Anterior cingulate cortex (tissue), 58 donors: ENCODE measurements around the gene PLPPR2.
"Not testable (repeated sequence)": the region's sequence is repeated elsewhere in the genome, so short reads cannot be mapped to it uniquely, and the experiment has no call there.

ENCODE experiments used
- DNase-seq, 58 donors: peaks; one replicate each; lab custom pipeline; 2025; lab: John Stamatoyannopoulos, UW

PLPPR2 gene

DNA sequence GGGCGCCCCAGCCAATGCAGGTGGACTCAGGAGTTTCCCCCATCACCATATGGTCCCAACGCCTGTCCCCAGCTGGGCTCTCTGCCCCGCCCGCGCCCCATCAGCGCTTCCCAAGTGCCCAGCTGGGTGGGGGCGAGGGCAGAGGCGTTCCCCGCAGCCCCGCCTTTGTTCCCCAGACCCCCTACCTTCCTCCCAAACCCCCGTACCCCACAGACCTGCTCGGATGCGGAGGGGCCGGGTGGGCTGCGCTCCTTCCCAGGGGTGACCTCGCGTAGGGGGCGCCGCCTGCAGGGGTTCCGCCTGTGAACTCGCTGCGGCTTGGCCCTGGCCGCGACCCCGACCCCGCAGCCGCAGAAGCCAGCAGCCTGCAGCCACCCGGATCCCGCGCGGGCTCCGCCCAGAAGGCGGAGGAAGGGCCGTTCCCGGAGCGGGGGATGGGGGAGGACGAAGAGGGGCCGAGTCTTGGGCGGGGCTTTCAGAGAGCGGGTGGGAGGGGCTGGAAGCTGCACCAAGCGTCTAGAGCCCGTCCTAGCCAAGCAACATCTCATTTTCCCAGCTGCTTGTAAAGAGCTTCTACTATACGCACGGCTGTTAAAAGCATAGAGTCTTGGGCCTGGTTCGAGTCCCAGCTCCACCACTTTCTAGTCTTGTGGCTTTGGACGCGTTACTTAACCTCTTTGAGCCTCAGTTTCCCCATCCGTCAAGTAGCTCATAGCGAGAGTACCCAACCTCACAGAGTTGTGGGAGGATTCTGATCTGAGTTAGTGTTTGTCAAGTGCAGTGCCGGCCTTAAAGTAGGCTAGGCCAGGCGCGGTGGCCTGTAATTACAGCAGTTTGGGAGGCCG, 15.8 kb upstream of the PLPPR2 start, which contains the start of gene RAB3D:
TSS of gene RAB3D (minus strand) at position 404 of the 845 bp plus-strand sequence. CDS start 2,258 bp downstream, outside the sequence.
- peak in 57 of 58 donors; percentile 42 to 93 (median 81) for DNase-seq

DNA sequence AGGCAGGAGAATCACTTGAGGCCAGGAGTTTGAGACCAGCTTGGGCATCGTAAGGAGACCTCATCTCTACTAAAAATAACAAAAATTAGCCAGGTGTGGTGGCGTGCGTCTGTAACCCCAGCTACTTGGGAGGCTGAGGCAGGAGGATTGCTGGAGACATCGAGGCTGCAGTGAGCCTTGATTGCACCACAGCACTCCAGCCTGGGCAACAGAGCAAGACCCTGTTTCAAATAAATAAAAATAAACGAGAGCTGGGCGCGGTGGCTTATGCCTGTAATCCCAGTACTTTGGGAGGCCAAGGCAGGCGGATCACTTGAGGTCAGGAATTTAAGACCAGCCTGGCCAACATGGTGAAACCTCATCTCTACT, 15.1 kb upstream of the PLPPR2 start:
- not testable (repeated sequence) for DNase-seq

DNA sequence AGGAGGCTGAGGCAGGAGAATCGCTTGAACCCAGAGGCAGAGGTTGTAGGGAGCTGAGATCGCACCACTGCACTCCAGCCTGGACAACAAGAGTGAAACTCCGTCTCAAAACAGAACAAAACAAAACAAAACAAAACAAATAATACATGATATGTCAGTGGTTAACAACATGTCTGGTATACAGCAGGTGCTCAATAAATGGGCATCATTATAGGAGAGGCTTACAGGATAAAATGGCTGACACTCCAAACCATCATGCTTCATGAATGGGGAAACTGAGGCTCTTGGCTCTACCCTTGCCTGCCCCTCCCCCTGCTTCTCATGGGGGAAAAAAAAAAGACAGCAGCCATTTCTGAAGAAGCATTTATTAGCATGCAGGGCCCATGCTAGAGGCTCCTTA, 12.8 kb upstream of the PLPPR2 start:
- DNase-seq = no peak

DNA sequence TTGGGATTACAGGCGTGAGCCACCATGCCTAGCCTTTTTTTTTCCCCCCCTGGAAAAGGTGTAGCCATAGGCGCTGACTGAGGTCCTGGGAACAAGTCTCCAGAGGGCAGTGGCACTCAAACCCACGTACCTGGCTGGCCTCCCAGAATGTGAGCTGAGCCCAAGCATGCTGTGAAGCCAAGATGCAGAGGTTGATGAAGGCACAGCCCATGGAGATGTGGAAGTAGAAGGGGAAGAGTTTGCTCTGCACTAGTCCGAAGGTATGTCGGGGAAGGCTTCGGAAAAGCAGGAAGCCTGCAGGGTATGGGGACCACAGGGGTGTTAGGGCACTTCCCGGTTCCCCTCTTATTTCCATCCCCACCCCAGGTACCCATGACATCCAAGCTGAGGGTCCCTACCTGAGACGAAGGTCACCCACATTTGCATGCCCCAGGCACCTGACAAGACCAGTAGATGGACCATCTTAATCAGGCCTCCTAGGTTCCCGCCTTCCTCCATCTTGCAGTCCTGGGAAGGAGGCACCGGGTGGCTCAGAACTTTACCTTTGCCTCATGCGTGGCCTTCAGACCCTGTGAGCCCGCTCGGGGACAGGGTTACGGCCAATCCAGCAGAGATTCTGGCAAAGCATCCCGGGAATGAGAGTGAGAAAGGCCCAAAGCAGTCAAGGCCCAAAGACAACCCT, 10.0 kb upstream of the PLPPR2 start:
- peak in 3 of 58 donors; percentile 7 to 12 (median 8) for DNase-seq

DNA sequence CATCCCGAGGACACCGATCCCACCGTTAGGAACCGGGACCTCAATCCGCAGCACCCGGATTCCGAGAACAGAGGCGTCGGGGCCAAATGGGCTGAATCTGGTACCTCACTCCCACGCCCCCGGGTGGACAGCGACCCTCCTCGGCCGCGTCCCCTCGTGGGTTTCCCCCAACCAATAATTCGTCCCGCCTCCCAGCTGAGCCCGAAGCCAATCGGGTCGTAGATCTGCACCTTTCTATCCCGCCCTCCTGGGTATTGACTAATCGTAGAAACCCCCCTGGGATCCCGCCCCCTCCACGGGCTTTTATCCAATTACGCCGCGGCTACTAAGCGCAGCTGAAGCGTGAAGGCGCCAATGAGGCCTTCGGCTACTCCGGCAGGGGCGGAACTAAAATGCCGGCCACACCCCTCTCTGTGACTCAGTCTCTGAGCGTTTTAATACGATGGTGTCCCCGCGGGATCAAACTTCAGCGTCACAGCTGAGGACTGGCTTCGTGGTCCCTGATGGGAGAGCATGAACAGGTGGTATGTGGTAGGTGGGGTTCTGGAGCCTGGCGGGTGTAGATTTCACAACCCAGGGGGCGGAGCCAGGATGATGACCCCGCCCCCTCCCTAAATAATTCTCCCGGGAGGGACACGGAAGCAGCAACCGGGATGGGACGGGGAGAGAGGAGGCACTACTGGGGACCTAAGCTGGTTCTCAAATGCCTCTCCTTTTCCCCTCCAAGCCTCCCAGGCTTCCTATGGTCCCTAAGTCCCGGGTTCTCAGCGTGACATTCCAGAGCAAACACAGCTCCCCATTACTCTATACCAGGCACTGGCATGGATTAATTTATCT, 8.9 kb upstream of the PLPPR2 start, which contains the start of the genes CCDC159 and TMEM205:
TSS of gene CCDC159 (plus strand) at position 416 of the 837 bp plus-strand sequence. CDS start at position 504, 88 bp downstream.
TSS of gene TMEM205 (minus strand) at position 165 of the 837 bp plus-strand sequence. CDS start 649 bp downstream, outside the sequence.
- peak; percentile 83 to 100 (median 98) for DNase-seq

DNA sequence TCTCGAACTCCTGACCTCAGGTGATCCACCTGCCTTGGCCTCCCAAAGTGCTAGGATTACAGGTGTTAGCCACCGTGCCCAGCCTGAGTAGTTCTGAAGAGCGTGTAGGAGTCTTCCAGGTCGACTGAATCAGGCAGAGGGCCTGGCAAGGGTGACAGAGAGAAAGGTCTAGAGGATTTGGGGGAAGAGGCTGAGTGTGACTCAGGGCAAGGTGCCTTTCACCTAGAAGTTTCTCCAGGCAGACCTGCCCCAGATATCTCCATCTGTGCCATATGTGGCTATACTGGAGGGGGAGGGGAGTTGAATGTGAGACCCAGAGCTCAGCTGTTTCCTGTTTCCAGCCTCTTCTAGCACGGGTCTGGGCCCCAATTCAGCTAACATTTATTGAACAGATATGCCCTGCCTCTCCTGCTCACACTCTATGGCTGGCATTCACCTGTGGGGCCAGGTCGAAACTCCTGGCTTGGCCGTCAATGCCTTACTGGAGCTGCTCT, 7.6 kb upstream of the PLPPR2 start:
- DNase-seq = no peak

DNA sequence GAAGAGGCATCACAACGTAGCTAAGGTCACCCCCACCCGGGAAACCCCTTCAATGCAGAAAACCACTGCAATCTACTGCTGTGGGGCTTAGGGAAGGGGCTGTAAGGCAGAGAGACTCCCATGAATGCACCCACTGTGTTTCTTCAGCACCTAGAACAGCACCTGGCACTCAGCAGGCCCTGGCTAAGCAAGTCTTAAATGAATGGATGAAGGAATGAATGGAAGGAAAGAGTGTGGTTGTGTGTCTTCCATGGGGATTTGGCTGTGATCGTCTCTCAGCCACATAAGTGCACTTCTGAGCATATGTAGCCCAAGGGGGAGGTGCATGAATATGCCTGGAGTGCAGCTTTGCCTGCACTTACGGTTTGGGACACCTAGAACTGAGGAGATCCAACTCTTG, 6.1 kb upstream of the PLPPR2 start:
- no peak for DNase-seq

DNA sequence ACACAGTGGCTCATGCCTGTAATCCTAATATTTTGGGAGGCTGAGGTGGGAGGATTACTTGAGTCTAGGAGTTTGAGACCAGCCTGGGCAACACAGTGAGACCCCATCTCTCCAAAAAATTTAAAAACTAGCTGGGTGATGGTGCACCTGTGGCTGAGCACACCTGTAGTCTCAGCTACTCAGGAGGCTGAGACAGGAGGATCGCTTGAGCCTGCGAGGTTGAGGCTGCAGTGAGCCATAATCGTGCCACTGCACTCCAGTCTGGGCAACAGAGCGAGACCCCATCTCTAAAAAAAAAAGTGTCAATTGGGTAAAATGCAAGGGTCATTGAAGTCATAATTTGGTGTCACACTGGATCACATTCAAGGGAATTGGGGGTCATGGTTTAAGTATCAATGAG, 1.1 kb upstream of the PLPPR2 start:
- not testable (repeated sequence) for DNase-seq

DNA sequence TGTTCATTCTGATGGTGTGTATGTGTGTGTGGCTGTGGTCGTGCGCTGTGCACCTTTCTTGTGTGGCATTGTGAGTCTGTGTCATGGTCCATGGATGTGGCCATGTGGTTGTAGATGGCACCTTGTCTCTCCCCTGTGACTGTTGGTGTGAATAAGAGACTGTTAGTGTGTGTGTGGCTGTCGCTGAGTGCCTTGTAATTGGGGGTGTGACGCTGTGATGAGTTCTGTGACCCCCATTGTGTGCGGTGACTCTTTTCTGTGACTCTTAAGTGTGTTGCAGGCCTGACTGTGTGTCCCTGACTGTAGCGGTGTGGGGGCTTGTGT, 804 bp downstream of the PLPPR2 start:
- DNase-seq = peak in 1 of 58 donors; percentile 13

DNA sequence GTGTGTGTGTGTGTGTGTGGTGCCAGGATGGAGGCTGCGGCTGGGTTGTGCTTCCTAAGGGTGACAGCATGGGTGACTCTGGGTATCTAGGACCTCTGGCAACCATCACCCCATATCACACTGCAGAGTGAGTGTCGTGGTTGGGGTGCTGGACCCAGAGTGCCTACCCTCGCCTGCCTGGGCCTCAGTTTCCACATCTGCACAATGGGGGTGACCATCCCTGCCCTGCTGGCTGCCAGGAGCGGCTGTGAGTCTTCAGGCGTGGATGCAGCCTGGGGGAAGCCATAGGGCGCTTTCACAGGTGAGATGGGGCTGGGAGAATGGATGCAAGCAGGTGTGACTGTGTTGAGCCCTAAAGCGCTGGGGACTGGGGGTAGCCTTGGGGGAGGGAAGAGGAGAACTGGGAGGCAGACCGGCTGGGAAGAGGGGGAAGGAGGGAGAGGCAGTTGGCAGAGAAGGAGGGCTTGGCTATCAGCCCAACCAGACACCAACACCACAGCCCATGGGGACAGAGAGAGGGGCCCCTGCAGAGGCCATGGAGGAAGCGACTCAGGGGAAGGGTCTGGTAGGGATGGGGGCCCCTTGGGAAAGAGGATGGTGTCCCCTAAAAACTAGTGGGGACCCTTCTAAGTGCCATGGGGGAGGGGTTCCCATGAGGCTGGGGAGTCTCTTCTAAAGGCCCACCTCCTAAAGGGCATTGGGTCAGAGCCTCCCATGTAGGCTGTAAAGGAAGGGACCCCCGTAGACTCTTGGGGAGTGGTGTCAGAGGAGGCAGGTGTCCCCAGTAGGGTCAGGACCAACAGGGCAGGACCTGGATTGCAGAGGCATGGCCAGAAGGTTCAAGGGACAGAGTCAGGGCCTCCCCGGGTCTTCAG, 1.7 kb downstream of the PLPPR2 start:
- no peak for DNase-seq

DNA sequence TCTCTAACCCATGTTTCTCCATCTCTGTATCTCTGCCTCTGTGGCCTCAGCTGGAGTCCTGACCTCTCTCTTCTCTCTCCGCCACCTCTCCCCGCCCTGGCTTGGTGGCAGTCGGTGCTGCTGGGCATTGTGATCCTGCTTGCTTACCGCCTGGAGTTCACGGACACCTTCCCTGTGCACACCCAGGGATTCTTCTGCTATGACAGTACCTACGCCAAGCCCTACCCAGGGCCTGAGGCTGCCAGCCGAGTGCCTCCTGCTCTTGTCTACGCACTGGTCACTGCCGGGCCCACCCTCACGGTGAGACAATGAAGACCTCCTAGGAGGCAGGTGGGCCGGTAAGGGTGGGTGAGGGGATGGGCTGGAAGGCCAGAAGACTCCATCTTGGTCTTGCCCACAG, 4.2 kb downstream of the PLPPR2 start:
- DNase-seq = no peak

DNA sequence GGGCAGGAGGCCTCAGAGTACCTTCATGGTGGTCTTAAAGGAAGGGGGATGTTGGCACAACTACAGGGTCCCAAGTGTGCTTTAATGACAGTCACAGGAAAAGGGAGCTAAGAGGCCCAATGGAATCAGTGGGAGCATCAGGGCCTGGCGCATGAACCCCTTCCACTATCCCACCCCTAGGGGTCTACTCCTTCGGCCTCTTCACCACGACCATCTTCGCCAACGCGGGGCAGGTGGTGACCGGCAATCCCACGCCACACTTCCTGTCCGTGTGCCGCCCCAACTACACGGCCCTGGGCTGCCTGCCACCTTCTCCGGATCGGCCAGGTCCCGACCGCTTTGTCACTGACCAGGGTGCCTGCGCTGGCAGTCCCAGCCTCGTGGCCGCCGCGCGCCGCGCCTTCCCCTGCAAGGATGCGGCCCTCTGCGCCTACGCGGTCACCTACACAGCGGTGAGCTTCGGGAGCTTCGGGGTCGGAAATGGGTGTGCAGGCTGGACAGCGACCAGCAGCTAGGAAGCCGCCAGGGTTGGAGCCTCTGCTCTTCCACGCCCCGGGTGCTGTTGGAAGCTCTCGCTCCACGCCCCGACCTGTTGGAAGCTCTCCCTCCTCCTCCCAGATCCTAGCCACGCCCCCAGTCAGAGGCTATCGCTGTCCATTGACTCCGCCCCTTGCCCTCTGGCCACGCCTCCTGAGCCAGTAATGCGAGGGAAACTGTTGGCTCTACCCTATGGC, 6.0 kb downstream of the PLPPR2 start:
- DNase-seq = peak in 1 of 58 donors; percentile 33

DNA sequence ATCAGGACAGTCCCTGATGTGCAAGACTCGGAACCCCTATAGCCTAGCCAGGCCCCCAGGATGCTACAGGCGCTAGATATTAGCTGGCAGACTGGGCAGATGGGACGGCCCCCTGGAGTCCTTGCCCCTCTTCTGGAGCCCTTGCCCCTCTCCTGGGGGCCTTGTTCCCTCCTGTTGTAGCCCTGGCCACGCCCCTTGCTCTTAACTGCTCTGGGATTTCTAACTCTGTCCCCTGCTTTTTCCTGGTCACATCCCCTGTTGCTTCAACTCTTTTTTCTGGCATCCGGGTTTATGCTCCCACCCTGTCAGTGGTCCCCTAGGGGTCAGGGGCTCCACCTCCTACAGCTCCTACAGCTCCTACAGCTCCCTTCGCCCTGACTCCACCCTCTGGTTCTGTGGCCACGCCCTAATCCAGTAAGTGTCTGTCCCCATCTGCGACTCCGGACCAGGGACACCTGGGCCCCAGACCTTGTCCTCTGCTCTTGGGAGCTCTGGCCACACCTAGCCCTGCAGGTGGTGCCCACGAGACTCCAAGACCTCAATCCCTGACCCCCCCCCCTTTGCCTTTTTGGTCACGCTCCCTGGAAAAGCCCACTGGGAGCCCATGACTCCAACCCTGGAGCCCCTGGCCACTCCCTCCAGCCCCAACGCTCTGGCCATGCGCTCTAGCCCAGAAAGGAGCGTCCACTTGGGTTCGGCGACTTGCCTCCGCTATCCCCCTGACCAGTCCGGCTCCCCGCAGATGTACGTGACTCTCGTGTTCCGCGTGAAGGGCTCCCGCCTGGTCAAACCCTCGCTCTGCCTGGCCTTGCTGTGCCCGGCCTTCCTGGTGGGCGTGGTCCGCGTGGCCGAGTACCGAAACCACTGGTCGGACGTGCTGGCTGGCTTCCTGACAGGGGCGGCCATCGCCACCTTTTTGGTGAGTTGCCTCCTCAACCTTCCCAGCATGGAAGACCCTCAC, 6.8 kb downstream of the PLPPR2 start:
- no peak for DNase-seq

DNA sequence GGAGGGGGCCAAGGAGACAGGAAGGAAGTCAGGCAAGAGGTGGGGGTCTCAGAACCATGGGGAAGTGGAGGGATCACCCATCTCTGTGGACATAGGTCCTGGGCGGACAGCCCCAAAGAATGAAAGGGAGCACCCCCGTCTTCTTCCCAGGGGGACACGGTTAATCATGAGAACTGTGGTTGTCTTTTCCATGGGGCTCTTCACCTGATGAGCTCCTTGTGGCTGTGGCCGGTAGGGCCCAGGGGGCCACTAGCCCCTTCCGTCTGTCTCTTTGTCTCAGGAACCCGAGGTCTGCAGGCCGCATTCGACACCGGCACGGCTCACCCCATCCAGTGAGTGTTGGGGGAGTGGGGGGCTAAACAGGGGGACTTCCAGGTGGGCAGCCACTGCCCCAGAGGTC, 8.6 kb downstream of the PLPPR2 start:
- DNase-seq = no peak

DNA sequence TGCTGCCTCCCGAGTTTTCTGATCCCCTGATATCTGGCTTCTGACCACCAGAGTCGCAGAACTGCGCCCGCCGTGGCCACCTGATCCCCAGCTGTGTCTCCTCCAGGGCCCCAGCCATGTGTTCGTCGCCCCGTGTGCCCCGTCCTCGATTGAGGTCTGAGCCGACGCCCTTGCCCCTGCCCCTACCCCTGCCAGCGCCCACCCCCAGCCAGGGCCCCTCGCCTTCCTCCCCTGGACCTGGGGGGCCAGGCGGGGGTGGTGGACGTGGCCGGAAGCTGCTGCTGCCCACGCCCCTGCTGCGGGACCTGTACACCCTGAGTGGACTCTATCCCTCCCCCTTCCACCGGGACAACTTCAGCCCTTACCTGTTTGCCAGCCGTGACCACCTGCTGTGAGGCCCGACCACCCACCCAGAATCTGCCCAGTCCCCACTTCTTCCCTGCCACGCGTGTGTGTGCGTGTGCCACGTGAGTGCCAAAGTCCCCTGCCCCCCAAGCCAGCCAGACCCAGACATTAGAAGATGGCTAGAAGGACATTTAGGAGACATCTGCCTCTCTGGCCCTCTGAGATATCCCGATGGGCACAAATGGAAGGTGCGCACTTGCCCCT, 9.2 kb downstream of the PLPPR2 start:
- DNase-seq = no peak

DNA sequence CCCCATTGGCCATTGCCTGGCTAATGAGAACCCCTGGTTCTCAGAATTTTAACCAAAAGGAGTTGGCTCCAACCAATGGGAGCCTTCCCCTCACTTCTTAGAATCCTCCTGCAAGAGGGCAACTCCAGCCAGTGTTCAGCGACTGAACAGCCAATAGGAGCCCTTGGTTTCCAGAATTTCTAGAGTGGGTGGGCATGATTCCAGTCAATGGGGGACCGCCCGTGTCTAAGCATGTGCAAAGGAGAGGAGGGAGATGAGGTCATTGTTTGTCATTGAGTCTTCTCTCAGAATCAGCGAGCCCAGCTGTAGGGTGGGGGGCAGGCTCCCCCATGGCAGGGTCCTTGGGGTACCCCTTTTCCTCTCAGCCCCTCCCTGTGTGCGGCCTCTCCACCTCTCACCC, 9.7 kb downstream of the PLPPR2 start:
- peak in 26 of 58 donors; percentile 3 to 67 (median 30) for DNase-seq

DNA sequence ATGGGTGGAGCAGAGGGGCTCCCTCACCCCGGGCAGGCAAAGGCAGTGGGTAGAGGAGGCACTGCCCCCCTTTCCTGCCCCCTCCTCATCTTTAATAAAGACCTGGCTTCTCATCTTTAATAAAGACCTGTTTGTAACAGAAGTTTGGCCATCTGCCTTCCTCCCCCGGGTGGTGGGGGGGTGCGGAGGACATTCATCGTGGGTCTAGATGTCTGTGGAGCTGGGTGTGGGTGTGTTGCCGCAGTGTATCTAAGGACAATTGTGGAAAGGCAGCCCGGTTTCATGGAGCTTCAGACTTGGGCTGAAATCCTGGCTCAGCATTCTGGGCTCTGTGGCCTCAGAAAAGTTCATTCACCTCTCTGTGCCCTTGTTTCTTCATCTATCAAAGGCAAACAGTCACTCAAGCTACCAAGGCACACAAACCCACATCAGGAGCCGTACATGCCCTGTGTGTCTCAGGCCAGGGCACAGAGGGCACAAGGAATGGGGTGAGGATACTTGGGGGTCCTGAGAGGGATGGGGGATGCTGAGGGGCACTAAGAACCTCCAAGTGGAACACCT, 10.4 kb downstream of the PLPPR2 start:
- peak in 15 of 58 donors; percentile 7 to 59 (median 27) for DNase-seq
